AG10803 (cell line): ENCODE results near the gene DOCK4.

ENCODE experiments used
- DNase-seq: peaks from one replicate; pipeline ENCODE4 v3.0.0; 2010; ENCODE audit warnings: low read depth
- H3K4me3 ChIP-seq: 2 replicates; pipeline ENCODE4 v1.5.1; 2011; ENCODE audit warnings: mild to moderate bottlenecking, low read length, control low read depth
- CTCF ChIP-seq: conservative IDR thresholded peaks from 2 replicates; pipeline ENCODE4 v1.5.1; 2011; ENCODE audit warnings: mild to moderate bottlenecking, low read length, control low read depth, inconsistent platforms

The DOCK4 gene

DNA sequence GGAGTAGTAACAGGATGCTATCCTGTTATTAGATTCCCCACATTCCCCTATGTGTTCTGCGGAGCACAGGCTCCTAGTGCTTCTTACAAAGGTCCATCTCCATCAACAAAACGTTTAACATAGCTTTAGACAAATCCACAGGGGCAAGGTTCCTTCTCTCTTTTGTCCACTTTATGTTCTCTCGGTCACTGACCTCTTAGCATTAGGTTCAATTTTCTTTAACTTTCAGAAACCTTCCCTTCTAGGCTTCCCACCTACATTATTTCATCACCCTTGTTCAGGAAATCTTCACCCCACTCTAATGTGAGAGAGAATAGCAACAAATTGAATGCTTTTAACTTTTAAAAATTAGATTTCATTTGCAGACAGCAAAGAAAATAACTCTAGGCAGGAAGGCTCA, 84.9 kb downstream of the DOCK4 start:
- no peak overlapping the region for H3K4me3 ChIP-seq
- TF ChIP-seq CTCF, result no peak
- no peak for DNase-seq

GRCh38 chr7:112120696-112121217, 85.4 kb downstream of the DOCK4 start:
- no peak for DNase-seq
- H3K4me3 ChIP-seq, result no peak overlapping the region
- no peak for TF ChIP-seq CTCF

- no peak overlapping the region for H3K4me3 ChIP-seq
- no peak for DNase-seq
- TF ChIP-seq CTCF, result no peak
Measured at GRCh38 chr7:112118581-112119566, 87.3 kb downstream of the DOCK4 start.

DNA sequence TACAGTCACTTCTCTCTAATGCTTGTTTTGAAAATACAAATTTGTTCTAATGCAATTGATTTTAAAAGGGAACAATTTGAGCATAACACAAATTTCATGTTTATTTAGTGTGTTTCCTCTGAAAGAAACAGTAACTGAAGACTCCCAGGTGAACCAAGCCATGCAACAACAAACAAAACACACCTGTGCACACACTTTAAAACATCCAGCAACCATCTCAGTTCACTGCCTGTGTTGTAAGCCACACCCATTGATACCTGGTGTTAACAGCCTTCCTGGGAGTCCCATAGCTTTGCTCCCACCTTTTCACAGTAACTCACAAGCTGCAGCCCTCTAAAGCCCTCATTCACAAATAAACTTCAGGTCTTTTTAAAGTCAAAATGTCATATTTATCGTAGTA, 89.3 kb downstream of the DOCK4 start:
- no peak overlapping the region for H3K4me3 ChIP-seq
- DNase-seq, result no peak
- TF ChIP-seq CTCF, result no peak

- no peak for TF ChIP-seq CTCF
- no peak overlapping the region for H3K4me3 ChIP-seq
- no peak for DNase-seq
Measured at GRCh38 chr7:112116358-112116757, 89.8 kb downstream of the DOCK4 start.

DNA sequence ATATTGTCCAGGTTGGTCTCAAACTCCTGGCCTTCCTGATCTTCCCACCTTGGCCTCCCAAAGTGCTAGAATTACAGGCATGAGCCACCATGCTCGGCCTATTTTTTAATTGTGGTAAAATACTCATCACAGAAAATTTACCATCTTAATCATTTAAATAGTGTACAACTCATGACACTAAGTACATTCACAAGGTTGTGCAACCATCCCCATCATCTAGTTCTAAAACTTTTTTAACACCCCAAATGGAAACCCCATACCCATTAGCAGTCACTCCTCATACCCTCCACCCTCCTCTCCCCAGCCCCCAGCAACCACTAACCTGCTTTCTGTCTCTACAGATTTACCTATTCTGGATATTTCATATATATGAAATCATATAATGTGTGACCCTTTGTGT, 90.3 kb downstream of the DOCK4 start:
- no peak for DNase-seq
- TF ChIP-seq CTCF, result no peak
- no peak overlapping the region for H3K4me3 ChIP-seq
